ENCODE results near the gene SMARCB1.

Gene SMARCB1

DNA sequence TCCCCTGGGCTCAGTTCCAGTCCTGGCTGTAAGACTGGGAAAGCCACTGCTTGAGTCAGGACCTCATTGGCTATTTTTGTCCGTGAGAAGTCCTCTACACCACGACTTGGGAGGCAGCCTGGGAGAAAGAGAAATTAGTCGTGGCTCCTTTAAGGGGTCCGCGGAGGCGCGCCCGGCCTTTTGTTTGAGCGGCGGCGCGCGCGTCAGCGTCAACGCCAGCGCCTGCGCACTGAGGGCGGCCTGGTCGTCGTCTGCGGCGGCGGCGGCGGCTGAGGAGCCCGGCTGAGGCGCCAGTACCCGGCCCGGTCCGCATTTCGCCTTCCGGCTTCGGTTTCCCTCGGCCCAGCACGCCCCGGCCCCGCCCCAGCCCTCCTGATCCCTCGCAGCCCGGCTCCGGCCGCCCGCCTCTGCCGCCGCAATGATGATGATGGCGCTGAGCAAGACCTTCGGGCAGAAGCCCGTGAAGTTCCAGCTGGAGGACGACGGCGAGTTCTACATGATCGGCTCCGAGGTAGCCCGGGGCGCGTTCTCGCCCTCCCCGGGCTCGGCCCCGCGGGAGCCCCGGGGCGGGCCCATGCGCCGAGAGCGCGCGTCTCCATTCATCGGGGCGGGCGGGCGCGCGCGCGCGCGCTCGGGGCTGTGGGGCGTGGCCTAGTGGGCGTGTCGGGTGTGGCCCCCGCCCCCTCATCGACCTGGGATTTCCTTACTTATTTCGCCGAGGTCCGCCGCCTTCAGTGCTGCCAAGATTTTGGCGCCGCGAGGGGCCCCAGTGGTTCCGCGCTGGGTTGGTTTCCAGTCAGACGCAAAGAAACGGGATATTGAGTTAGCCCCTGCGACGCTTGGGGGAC is at the start of gene SMARCB1:
Gene SMARCB1 (plus strand): TSS at position 215 of the 848 bp plus-strand sequence. CDS start 204 bp downstream, at position 419.
- peak; percentile 84 for DNase-seq

DNA sequence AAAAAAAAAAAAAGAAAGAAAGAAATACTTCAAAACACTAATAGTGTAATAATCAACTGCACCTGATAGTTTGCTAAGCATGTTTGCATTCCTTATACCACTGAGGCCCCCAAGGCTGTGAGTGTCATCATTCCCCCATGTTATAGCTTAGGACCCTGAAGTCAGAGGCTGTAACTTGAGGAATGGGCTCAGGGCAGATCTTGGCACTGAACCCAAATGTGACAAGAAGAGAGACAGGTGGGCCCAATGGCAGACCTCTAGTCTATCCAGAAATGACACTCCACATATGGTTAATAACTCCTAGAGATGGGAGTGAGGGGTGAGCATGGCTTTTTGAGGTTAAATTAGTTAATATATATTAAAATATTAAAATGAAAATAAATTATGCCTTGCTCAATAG is 49.1 kb upstream of the SMARCB1 start:
- DNase-seq: no peak

DNA sequence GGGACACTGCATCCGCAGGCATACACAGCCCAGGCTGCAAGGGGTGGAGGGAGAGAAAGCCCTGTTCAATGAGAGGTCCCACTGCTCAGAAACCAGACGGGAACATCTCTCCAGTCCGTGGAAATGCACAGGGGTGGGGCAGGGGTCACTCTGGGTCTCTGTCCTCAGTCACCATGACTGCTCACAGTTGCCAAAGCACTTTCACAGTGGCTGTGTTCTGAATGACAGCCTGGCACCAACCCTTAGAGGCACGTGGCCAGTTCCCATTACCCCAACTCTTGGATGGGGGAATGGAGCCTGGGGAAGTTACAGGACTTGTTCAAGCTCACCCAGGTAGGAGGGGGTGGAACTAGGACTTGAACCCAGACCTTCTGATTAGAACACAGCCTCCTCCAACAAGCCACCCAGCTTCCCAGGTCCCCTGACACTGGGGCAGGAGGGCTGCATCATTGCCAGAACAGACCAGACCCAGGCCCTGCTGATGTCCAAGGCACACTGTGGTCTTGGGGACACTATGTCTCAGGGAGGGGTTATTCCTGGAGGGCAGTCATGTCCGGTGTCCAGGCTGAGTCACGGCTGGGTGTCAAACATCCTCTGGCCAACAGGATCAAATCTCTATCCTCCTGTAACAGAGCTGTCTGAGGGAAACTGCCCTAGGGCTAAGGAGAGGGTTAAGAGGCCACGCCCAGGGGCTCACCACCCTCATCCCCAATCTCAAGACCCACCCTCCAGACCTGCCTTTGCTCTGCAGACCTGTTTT is 44.1 kb upstream of the SMARCB1 start:
- DNase-seq: no peak

DNA sequence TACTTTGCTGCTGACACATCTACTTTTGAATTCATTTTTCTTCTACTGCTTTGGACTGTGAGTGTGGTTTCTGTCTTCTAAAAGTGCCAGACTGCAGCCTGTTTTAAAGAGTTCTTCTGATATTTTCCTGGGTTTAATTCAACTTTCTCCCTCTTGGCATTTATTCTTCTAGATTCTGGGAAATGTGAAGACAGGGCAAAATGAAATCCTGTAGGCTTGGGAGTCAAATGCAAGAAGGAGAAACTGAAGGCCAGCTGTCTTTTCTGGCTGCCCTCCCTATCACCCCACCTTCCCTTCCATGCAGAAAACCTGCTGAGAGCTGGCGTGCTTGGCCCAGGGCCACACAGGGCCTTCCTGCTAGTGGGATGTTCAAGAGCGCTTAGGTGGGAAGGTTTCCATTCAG is 43.5 kb upstream of the SMARCB1 start:
- no peak for DNase-seq

DNA sequence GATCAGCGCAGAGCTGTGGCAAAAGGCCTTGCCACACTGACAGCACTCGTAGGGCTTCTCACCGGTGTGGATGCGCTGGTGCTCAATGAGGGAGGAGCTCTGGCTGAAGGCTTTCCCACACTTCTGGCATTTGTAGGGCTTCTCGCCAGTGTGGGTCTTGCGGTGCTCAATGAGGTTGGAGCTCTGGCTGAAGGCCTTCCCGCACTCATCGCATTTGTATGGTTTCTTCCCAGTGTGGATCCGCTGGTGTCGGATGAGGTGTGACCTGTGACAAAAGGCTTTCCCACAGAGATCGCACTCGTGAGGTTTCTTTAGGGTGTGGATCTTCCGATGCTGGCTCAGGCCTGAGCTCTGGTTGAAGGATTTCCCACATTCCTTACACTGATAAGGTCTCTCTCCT is 42.8 kb upstream of the SMARCB1 start:
- no peak for DNase-seq

DNA sequence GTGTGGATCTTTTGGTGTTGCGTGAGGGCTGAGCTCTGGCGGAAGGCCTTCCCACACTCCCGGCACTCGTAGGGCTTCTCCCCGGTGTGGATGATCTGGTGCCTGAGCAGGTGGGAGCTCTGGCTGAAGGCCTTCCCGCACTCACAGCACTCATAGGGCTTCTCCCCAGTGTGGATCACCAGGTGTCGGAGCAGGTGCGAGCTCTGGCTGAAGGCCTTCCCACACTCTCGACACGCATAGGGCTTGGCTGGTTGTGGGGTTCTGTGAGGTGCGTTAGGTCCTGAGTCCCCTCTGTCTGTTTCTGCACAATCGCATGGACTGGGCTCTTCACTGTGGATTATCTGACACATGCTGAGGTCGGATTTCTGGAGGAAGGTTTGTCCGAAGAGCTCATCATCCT is 42.3 kb upstream of the SMARCB1 start:
- no peak for DNase-seq

DNA sequence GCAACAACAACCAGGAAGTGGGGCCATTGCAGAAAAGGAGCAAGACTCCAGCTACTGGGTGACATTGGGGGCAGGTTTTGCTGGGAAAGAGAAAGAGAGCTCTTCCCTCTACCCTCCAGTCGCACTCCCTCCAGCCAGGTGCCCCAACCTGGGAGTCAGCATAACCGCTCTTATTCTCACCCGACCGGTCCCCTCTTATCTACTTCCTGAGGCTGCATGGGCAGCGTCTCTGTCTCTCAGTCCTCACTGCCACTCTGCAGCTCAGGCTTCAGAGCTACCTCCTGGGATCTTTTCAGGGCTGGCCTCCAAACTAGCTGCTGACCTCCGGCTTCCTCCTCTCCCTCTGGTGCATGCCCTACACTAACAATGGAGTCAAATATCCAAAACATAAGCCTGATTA is 41.0 kb upstream of the SMARCB1 start:
- no peak for DNase-seq

DNA sequence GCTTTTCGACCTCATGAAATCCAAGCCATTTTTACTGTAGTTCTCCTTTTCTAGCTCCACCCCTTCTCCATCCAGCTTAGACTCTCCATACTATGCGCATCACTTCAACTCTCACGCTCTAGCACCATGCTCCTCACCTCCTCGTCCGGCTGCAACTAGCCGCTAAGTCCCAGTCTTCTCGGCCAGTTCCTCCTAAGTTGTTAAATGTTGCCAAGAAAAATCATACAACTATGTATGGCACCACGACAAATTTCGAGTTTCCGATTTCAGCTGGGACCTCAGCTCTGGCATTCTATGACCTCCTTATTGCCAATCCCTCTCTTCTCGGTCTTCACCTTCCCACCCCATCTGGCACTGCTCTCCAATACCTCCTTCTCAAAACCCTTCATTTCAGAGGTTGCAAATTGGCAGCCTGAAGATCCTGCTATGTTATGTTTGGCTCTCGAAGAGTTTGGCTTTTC is 36.9 kb upstream of the SMARCB1 start:
- DNase-seq: no peak

DNA sequence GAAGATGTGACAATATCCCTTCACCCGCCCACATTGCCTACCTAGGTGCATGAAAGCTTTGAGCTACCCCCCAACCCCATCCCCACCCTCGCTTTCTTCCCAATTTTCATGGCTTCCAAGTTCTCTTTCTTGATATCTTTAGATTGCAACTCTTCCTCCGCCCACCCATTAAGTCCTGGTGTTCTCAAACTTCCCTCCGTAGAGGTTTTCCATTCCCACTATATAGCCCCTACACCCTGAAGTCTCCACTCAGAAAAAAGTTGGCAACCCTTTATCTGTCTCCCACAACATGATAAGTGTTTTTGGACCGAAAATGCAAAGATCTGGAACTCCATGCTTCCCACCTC is 36.4 kb upstream of the SMARCB1 start:
- DNase-seq: no peak

DNA sequence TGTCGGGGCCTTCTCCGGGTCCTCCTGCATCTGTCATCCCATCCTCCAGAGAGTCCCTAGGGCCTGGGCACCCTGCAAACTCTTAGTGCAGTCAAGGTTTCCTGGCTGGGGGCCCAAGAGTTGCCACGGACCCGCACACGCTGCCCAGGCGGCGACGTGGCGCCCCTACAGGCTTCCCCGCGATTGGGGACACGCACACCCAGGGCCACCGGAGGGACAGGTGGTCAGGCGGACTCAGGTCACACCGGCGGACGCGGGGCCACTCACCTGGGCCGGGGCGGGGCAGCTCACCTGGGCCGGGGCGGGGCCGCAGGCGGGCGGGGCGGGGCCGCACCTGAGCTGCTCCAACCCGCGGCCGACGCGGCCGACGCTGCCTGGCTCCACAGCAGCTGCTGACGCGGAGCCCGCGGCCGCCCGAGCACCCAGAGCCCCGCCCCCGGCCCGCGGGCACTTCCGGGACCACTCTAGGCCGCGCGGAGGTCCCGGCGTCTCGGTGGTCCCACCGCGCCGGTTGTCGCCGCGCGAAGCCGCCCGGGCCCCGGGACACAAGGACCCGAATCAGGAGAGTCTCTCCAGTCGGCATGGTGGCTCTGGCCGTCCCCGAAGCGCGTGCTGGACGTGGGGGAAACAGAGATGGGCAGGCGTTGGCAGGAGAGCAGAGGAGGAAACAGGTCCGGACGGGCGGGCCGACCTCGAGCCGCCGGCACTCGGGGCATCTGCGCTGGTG is 35.9 kb upstream of the SMARCB1 start, which contains the start of gene ZNF70:
Gene ZNF70 (minus strand): TSS at position 399 of the 727 bp plus-strand sequence. CDS start 5,972 bp downstream, outside the sequence.
- peak; percentile 85 for DNase-seq

DNA sequence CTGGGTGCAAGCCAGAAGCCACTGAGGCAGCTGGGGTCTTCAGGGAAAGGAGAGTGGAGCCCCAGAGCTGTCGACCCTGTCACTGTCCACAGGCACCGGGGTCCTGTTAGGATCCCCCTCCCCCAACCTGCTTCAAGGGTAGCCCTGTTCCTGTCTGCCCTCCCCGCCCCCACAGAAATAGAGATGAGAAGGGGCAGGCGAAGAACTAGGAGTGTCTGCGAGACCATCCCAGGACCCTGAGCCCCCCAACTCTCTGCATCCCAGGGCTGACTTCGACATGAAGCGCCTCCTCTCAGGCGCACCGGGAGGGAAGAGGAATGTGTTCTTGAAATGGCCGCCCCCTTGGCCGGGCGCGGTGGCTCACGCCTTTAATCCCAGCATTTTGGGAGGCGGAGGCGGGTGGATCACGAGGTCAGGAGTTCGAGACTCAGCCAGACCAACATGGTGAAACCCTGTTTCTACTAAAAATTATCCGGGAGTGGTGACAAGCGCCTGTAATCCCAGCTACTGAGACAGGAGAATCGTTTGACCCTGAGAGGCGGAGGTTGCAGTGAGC is 35.2 kb upstream of the SMARCB1 start:
- no peak for DNase-seq

DNA sequence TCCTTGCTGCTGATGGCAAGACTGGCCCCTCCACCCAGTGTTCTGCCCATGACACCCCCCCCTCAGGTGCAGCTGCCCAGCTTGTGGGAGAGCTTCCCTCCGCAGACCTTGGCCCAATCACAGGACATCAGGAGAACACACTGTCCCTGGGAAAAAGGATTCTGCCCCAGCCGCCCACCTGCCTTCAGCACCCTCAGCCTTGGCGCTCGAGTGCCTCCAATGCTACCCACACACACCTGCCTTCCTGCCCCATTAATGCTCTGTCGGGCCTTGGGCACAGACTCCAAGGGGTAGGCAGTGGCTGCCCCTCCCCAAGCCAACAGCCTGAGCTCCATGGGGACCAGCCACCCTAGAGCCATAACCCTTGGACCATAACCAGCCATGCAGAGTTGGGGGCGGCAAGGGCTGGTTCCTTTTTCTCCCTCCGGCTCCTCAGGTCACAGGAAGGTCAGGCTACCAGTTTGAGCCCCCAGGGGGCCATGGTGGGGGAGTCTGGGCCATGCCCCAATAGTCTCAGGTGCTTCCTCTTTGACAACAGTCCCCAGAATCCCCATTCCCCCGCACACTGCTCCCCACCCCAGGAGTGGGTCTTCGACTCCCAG is 34.6 kb upstream of the SMARCB1 start:
- DNase-seq: no peak

DNA sequence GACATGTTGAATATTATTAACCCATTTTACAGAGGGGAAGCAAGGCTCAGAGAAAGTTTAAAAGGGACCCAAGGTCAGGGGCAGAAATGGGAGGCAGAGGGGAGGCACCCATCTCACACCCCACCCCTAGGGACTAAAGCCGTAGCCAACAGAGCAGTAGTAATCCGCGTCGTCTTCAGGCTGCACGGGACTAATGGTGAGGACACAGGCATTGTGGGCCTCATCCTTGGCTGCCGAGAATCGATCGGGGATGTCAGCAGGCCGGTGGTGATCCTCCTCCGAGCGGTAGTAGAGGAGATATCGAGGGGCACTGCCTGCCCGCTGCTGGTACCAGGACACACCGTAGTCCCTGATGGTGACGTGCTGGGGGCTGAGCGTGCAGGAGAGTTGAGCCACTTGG is 34.0 kb upstream of the SMARCB1 start:
- no peak for DNase-seq

DNA sequence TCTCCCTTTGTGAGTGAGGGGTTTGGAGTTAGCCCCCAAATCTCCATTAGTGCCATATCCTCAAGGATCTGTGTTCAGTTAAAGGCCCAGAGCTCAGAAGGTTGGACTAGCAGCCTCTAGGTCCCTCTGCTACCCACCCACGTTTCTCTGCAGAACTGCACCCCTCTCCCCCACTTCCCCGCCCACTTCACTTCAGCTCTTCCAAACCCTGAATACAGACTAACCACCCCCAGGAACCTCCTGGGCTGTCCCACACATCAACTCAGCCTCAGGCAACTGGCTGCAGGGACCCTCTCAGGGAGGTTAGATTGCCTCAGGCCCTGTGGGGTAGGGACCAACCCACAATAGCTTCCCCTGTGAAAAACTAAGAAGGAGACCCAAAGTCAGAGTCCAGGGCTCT is 33.4 kb upstream of the SMARCB1 start:
- no peak for DNase-seq

DNA sequence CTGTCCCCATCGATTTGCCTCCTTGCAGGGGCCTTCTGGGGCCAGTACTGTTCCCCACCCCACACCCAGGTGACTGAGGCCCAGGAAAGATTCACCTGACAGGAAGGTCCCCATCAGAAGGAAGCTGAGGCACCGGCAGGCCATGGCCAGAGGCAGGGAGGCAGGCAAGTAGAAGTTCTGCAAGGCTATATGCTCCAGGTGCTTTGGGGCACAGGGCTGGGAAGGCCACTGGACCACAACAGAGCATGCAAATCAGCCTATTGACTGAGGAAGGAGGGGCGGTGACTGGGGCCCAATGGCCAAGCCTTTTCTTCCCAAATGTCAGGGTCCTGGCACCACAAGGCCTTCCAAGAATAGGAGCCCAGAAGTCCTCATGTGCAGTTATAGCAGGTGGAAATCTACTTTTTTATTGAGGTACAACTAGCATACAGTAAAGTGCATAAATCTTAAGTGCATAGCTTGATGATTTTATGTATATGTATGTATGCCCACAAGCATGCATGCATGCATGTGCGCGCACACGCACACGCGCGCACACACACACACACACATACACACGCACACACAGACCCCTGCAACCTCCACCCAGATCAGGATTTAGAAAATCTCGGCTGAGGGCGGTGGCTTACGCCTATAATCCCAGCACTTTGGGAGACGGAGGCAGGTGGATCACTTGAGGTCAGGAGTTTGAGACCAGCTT is 32.4 kb upstream of the SMARCB1 start, which contains the start of gene VPREB3:
Gene VPREB3 (minus strand): TSS at position 206 of the 700 bp plus-strand sequence. CDS start 62 bp downstream, at position 144.
- DNase-seq: no peak

DNA sequence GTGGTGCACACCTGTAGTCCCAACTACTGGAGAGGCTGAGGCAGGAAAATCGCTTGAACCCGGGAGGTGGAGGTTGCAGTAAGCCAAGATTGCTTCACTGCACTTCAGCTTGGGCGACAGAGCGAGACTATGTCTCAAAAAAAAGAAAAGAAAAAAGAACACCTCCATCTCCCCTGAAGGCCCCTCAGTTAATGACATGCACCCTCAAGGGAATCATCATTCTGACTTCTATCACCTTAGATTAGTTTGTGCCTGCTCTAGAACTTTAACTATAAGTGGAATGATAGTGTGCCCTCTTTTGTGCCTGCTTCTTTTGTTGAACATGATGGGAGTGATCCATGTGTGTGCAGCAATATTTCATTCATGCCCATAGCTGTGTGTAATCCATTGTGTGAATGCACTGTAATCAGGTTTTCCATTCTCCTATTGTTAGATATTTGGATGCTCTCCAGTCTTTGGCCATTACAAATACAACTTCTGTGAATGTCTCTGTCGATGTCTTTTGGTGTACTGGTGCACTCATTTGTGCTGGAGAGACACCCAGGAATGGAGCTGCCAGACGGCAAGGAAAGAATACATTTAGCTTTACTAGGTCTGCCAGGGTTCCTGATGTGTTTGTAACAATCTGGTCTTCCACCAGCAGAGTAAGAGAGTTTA is 31.7 kb upstream of the SMARCB1 start:
- DNase-seq: no peak

DNA sequence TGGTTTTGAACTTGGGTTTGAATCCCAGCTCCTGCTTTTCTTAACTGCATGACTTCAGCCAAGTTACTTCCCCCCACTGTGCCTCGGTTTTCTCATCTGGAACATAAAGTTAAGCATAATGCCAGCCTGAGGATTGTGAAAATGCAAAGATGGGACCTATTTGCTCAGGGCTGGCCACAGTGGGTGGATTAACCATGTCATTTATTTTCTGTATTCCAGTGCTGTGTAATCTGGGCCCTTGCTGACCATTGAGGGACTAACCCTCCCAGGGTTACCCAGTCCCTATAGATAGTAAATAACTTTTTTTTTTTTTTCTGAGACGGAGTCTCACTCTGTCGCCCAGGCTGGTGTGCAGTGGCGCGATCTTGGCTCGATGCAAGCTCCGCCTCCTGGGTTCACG is 31.1 kb upstream of the SMARCB1 start:
- DNase-seq: no peak

DNA sequence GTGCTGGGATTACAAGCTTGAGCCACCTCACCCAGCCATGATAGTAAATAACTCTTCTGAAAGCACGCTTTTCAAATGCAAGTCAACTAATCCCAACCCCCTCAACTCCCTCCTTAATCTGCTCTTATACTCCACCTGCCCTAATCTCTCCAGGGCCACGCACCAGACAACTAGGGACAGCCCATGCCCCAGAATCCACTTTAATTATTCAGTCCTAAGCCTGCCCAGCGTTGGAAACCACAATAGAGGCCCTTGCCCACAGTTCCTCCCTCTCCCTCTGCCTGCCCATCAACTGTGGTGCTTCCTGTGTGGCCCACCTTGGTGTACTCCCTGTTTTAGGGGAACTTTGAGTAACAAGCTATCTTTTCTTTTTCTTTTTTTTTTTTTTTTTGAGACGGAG is 29.9 kb upstream of the SMARCB1 start:
- no peak for DNase-seq

DNA sequence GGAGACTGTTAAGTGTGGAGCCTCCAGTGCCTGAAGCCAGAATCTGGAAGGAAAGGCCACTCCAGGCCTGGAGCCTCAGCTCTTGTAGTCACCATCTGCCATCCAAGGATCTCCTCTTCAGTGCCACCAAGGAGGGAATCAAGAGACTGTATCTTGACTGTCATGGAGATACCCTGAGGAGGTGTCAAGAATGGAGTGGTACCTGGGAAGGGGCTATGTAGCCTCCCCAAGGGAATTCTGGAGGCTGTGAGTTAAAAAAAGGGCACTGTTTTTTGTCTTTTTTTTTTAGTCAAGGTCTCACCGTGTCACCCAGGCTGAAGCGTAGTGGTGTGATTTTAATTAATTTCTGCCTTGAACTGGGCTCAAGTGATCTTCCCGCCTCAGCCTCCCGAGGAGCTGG is 27.2 kb upstream of the SMARCB1 start:
- DNase-seq: no peak

DNA sequence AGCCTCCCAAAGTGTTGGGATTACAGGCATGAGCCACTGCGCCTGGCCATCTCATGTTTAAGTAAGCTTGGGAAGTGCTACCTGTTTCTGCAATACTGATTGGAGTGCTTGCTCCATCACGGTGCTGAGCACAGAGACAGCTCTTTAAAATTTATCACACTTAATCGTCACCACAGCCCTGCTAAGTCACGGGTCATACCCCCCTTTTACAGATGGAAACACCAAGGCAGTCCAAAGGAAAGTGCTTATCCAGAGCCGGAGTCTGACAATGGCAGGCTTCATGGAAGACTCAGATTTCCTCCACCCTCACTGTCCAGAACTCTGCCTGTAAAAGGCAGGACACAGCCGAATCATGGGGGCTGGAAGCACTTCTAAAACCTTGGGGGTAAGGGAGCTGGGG is 26.7 kb upstream of the SMARCB1 start:
- no peak for DNase-seq

DNA sequence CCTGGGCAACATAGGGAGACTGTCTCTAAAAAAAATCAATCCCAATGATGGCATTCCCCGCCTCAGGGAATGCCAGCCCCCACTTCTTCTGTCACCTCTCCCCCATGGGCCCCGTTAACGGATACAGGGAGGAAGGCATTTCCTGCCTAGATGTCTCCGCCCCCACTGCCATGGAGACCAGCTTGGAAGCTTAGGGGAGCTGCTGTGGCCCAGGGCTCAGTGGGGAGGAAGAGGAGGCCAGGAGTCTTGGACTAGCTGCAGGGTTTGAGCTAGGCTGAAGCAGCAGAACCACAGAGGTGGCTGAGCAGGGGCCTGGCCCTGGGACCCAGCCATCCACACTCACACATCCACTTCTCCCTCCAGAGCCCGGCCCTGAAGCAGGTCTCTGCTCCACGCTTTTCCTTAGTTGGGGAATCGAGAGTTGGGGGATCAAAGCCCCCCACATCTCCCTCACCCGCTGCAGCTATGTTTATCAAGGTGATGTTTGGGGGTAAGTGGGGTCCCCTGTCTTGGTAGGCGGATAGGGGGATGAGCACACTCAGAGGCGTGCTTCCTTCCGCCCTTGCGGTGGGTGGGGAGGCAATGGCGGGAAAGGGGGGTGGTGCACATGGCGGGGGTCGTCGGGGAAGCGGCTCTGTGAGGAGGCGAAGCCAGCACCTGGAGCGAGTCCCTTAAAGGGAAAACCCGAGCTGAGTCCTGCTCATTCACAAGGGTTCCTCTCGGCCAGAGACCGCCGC is 23.8 kb upstream of the SMARCB1 start, which contains the start of gene C22orf15:
Gene C22orf15 (plus strand): TSS at position 149 of the 737 bp plus-strand sequence. CDS start 317 bp downstream, at position 466.
- DNase-seq: peak; percentile 19

Measured in activated gamma-delta T cell treated with Interleukin-2 at 50 U/mL for 16 hours (primary cell).